ENCODE data around the gene AAMDC.
"Not testable (repeated sequence)": the region's sequence is repeated elsewhere in the genome, so short reads cannot be mapped to it uniquely, and the experiment has no call there.

Gene AAMDC

GRCh38 chr11:77890100-77890614 is 69.2 kb downstream of the AAMDC start:
- DNase-seq, result not testable (repeated sequence)

- peak; percentile 34 for DNase-seq
These were observed 69.7 kb downstream of the AAMDC start for GRCh38 chr11:77890619-77891056.

DNA sequence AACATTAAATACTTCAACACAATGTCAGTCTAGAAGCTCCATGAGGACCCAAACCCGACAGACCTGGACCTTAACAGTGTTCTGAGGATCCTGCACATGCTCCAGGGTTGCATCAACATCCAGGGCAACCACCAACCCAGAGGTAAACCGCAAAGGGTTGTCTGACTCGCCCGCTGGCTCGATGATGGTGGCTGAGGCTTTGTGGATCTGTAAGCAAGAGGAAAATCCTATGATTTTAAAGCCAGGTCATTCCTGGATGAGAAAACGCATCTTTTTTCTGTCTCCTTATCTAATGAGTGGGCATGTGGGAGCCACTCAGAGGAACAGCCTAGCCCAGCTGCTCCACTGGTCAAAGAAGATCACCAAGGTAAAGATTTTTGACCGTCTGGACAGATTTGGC is 70.3 kb downstream of the AAMDC start:
- not testable (repeated sequence) for DNase-seq

GRCh38 chr11:77891703-77892102 is 70.8 kb downstream of the AAMDC start:
- not testable (repeated sequence) for DNase-seq

GRCh38 chr11:77894949-77895348 is 74.0 kb downstream of the AAMDC start:
- DNase-seq, result not testable (repeated sequence)

DNA sequence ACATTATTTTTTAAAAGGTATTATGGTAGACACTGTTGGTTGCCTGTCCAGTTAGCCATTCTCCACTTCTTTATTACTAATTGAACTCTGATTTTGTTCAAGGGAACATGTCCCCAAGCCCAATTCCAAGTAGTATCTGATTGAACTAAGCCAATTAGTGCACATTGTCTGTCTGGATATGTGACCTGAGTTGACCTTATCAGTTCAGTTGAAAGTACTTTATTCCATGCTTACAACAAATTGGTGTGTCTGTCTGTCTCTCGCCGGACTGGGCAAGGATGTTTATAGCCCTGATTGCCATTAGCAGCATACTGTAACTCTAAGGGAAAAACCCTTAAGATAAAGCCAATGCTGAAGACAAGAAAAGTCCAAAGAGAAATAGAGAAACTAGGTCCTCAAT is 87.9 kb downstream of the AAMDC start:
- no peak for DNase-seq

DNA sequence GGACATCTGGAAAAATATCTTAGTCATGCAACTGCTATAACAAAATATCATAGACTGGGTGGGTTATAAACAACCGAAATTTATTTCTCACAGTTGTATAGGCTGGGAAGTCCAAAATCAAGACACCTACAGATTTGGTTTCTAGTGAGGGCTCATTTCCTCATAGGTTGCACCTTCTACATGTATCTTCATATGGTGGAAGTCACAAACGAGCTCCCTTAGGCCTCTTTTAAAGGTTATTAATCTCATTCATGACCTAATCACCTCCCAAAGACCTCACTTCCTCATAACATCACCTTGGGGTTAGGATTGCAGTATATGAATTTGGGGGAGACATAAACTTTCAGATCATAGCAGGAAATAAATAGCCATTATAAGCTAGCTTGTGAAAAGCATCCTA is 88.3 kb downstream of the AAMDC start:
- DNase-seq, result no peak

GRCh38 chr11:77910828-77911227 is 89.9 kb downstream of the AAMDC start:
- not testable (repeated sequence) for DNase-seq

- not testable (repeated sequence) for DNase-seq
These were observed 92.8 kb downstream of the AAMDC start for GRCh38 chr11:77913608-77914306.

GRCh38 chr11:77914307-77914791 is 93.4 kb downstream of the AAMDC start:
- peak; percentile 9 for DNase-seq

GRCh38 chr11:77917713-77918112 is 96.8 kb downstream of the AAMDC start:
- DNase-seq, result not testable (repeated sequence)

Measured in NCI-H1694 (cell line).